Testis (tissue), 2 donors: ENCODE data around the gene NFATC1.

Experiments used
- POLR2A ChIP-seq: fragments of 450-650 bp; IDR thresholded peaks from one replicate; pipeline ENCODE4 v1.6.1; 2017; ENCODE audit warnings: antibody characterized with exemption, mild to moderate bottlenecking, moderate library complexity
- TF ChIP-seq, protein P1 (sequence below), 3 experiments: fragments of 450-650 bp in 2 of 3; fragments of 200-600 bp in 1 of 3; sonication (generic) in 1 of 3; IDR thresholded peaks; one replicate each; pipeline ENCODE4 v1.5.1; 2016 to 2019; ENCODE audit warnings: antibody characterized with exemption in 3 of 3, mild to moderate bottlenecking in 2 of 3, moderate library complexity in 1 of 3

DNA sequence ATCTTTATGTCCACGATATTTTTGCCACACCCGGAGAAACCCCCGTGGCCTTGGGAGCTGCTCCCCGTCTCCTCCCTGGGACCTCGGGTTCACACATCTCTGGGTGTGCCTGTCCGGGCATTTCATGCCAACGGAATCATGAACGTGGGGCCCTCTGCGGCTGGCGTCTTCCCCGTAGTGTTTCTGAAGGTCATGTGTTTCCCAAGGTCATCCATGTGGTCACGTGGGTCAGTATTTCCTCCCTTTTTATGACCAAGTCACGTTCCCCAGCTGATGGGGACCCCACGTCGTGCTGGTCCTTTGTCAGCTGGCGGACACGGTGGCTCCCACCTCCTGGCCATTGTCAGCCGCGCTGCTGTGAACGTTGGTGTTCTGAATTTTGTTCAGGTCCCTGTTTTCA lies 135.7 kb downstream of the NFATC1 start:
- TF ChIP-seq, protein P1, sequence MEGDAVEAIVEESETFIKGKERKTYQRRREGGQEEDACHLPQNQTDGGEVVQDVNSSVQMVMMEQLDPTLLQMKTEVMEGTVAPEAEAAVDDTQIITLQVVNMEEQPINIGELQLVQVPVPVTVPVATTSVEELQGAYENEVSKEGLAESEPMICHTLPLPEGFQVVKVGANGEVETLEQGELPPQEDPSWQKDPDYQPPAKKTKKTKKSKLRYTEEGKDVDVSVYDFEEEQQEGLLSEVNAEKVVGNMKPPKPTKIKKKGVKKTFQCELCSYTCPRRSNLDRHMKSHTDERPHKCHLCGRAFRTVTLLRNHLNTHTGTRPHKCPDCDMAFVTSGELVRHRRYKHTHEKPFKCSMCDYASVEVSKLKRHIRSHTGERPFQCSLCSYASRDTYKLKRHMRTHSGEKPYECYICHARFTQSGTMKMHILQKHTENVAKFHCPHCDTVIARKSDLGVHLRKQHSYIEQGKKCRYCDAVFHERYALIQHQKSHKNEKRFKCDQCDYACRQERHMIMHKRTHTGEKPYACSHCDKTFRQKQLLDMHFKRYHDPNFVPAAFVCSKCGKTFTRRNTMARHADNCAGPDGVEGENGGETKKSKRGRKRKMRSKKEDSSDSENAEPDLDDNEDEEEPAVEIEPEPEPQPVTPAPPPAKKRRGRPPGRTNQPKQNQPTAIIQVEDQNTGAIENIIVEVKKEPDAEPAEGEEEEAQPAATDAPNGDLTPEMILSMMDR (IDR thresholded peaks at IDR 0.05) = no peak
- no peak for TF ChIP-seq POLR2A
